ENCODE results near the gene LECT2. TPM values are rescaled to one million over a fixed set of nuclear protein-coding genes. Genes with fewer than 3 reads are reported as not detected.

The LECT2 gene
- total RNA-seq, 1 donor from 2014 or later = not detected

DNA sequence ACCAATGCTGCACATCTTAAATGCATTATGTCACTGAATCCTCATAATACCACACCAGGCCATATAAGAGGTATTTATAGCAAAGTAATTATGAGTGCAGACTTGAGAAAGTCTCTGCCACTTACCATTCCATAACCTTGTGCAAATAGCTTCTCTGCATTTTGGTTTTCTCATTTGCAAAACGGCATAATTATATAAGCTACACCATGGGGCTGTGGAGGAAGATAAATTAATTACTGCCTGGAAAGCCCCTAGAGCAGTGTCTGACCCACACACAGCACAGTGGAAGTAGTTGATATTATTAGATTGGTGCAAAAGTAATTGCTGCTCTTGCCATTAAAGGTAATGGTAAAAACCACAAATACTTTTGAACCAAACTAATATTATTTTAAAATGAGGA lies 49.6 kb downstream of the LECT2 start:
- Mint-ChIP-seq H3K27me3 (ENCODE audit: unreplicated experiment) (no peaks in the 10 kb centered on the region), H3K4me3 (ENCODE audit: unreplicated experiment) (no peak overlapping the region), H3K4me1 (ENCODE audit: low read depth, unreplicated experiment) (no peaks in the 10 kb centered on the region), H3K36me3 (ENCODE audit: unreplicated experiment) (no peaks in the 10 kb centered on the region), H3K27ac (ENCODE audit: unreplicated experiment) (no peak overlapping the region), H3K9me3 (ENCODE audit: unreplicated experiment) (no peaks in the 10 kb centered on the region)
- TF ChIP-seq, protein P1, sequence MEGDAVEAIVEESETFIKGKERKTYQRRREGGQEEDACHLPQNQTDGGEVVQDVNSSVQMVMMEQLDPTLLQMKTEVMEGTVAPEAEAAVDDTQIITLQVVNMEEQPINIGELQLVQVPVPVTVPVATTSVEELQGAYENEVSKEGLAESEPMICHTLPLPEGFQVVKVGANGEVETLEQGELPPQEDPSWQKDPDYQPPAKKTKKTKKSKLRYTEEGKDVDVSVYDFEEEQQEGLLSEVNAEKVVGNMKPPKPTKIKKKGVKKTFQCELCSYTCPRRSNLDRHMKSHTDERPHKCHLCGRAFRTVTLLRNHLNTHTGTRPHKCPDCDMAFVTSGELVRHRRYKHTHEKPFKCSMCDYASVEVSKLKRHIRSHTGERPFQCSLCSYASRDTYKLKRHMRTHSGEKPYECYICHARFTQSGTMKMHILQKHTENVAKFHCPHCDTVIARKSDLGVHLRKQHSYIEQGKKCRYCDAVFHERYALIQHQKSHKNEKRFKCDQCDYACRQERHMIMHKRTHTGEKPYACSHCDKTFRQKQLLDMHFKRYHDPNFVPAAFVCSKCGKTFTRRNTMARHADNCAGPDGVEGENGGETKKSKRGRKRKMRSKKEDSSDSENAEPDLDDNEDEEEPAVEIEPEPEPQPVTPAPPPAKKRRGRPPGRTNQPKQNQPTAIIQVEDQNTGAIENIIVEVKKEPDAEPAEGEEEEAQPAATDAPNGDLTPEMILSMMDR (IDR thresholded peaks at IDR 0.05; ENCODE audit: partially characterized antibody, unreplicated experiment) = no peak
- DNase-seq = no peak

DNA sequence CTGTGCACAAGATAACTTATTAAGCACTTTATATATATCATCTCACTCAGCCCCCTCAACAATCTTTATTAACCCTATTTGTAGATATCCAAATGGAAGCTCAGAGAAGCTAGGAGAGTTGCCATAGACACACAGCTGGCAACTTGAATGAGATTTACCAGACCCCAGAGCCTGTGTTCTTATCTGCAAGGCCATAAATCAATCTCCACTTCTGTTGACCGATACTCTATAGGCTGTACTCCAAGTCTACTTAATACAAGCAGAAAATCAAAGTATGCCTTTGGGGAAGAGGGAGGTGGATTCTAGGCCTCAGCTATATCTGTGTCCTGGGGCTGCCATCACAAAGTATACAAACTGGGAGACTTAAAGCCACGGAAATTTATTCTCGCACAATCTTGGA lies 53.1 kb downstream of the LECT2 start:
- Mint-ChIP-seq H3K4me3 (ENCODE audit: unreplicated experiment) (no peak overlapping the region), H3K27ac (ENCODE audit: unreplicated experiment) (no peak overlapping the region), H3K9me3 (ENCODE audit: unreplicated experiment) (no peaks in the 10 kb centered on the region), H3K27me3 (ENCODE audit: unreplicated experiment) (peaks cover 2% of the 10 kb centered on the region), H3K36me3 (ENCODE audit: unreplicated experiment) (no peaks in the 10 kb centered on the region), H3K4me1 (ENCODE audit: low read depth, unreplicated experiment) (peaks cover 3% of the 10 kb centered on the region)
- TF ChIP-seq, protein P1 (IDR thresholded peaks at IDR 0.05; ENCODE audit: partially characterized antibody, unreplicated experiment) = no peak
- no peak for DNase-seq

DNA sequence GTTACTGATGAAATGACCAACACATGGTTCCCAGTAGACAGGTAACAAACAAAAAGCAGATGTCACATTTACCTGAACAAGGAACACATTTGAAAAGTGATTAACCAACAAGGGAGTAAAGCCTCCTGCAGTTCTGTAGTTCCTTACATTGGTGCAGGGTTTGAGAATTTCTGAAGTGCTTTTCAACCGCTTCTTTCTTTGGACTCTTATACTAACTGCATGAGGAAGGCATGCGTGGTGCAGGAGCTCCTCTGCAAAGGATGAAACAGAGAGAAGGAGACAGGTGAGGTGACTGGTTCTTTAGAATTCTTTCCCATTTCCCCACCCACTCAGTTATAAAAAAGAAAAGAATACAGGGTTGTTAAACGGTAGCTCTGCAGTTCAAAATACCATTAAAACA lies 54.5 kb downstream of the LECT2 start:
- H3K27ac Mint-ChIP-seq (ENCODE audit: unreplicated experiment) = no peak overlapping the region
- H3K4me1 Mint-ChIP-seq (ENCODE audit: low read depth, unreplicated experiment) = peaks cover 3% of the 10 kb centered on the region
- no peak for DNase-seq
- H3K9me3 Mint-ChIP-seq (ENCODE audit: unreplicated experiment) = no peaks in the 10 kb centered on the region
- H3K27me3 Mint-ChIP-seq (ENCODE audit: unreplicated experiment) = peaks cover 2% of the 10 kb centered on the region
- H3K4me3 Mint-ChIP-seq (ENCODE audit: unreplicated experiment) = no peak overlapping the region
- H3K36me3 Mint-ChIP-seq (ENCODE audit: unreplicated experiment) = no peaks in the 10 kb centered on the region
- TF ChIP-seq, protein P1 (IDR thresholded peaks at IDR 0.05; ENCODE audit: partially characterized antibody, unreplicated experiment) = no peak

DNA sequence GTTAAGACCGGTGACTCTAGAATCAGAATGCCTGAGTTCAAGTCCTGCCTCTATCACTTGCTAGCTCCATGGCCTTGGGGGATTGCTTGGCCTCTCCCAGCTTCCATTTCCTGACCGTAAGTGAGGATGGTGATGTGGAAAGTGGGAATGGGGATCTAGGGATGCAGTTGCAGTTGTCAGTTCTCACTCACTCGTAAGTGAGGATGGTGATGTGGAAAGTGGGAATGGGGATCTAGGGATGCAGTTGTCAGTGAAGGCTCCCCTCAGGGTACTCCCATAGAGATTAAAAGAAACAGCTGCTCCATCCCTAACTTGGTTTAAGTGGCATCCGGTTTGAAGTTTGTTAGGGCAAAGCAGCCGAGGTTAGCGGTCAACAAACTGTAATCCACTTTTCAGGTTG lies 56.1 kb downstream of the LECT2 start:
- DNase-seq = no peak
- TF ChIP-seq, protein P1 (IDR thresholded peaks at IDR 0.05; ENCODE audit: partially characterized antibody, unreplicated experiment) = no peak
- Mint-ChIP-seq H3K27me3 (ENCODE audit: unreplicated experiment) (peaks cover 2% of the 10 kb centered on the region), H3K4me3 (ENCODE audit: unreplicated experiment) (no peak overlapping the region), H3K27ac (ENCODE audit: unreplicated experiment) (no peak overlapping the region), H3K4me1 (ENCODE audit: low read depth, unreplicated experiment) (peaks cover 3% of the 10 kb centered on the region), H3K36me3 (ENCODE audit: unreplicated experiment) (no peaks in the 10 kb centered on the region), H3K9me3 (ENCODE audit: unreplicated experiment) (no peaks in the 10 kb centered on the region)

Other genes with a start within 250 kb of the LECT2 start
- 1.7 TPM for gene SLC25A48, start 120.3 kb downstream of the LECT2 start, total RNA-seq (ENCODE audit: unreplicated experiment)
- gene IL9, start 59.1 kb downstream of the LECT2 start, total RNA-seq (ENCODE audit: unreplicated experiment) = not detected
- gene TGFBI, start 74.0 kb upstream of the LECT2 start, total RNA-seq (ENCODE audit: unreplicated experiment) = 2.3 TPM
- 36.9 TPM for gene SMAD5, start 177.9 kb upstream of the LECT2 start, total RNA-seq (ENCODE audit: unreplicated experiment)
- not detected for gene SMIM32, start 238.2 kb upstream of the LECT2 start, total RNA-seq (ENCODE audit: unreplicated experiment)